HepG2 (cell line): Measurements from ENCODE around the gene SLC9A8.

Source experiments
- ARID3A ChIP-seq: IDR thresholded peaks from 2 replicates; pipeline ENCODE4 v1.6.1; 2012; ENCODE audit warnings: low read depth, low read length, improper control_type of control experiment
- BRD4 ChIP-seq: sonication (generic); formaldehyde crosslinking; IDR thresholded peaks from 2 replicates; pipeline ENCODE4 v1.4.0; 2020; ENCODE audit warnings: missing genetic modification reagents
- CTCF ChIP-seq: sonication (generic); formaldehyde crosslinking; IDR thresholded peaks from 2 replicates; pipeline ENCODE4 v1.5.0; 2020; ENCODE audit warnings: mild to moderate bottlenecking, missing genetic modification reagents, moderate library complexity
- EZH2 ChIP-seq: conservative IDR thresholded peaks from 2 replicates; pipeline ENCODE4 v1.6.1; 2012; ENCODE audit warnings: mild to moderate bottlenecking, low read depth, low read length, moderate library complexity
- FOXP4 ChIP-seq: sonication (generic); formaldehyde crosslinking; IDR thresholded peaks from 2 replicates; pipeline ENCODE4 v1.4.0; 2020; ENCODE audit warnings: missing genetic modification reagents
- PBX3 ChIP-seq: sonication (generic); formaldehyde crosslinking; IDR thresholded peaks from 2 replicates; pipeline ENCODE4 v1.8.1; 2023; ENCODE audit warnings: missing genetic modification reagents, inconsistent platforms, borderline replicate concordance
- PTBP1 ChIP-seq: fragments of 200-400 bp; formaldehyde crosslinking; IDR thresholded peaks from 2 replicates; pipeline ENCODE4 v1.6.1; 2018; ENCODE audit warnings: low read length, low read depth; ENCODE audit not compliant: poor library complexity, severe bottlenecking
- REST ChIP-seq, 2 experiments: IDR thresholded peaks; 2 replicates each; pipeline ENCODE4 v1.6.1; 2011 to 2012; ENCODE audit warnings: low read length in 2 of 2, borderline replicate concordance in 1 of 2, low read depth in 1 of 2, mild to moderate bottlenecking in 1 of 2, moderate library complexity in 1 of 2
- RFX5 ChIP-seq: IDR thresholded peaks from 2 replicates; pipeline ENCODE4 v1.6.1; 2011; ENCODE audit warnings: low read depth, low read length, improper control_type of control experiment
- SP4 ChIP-seq: sonication (generic); formaldehyde crosslinking; IDR thresholded peaks from 2 replicates; pipeline ENCODE4 v1.8.1; 2023; ENCODE audit warnings: mild to moderate bottlenecking, missing genetic modification reagents
- ZBTB14 ChIP-seq: sonication (generic); formaldehyde crosslinking; IDR thresholded peaks from 2 replicates; pipeline ENCODE4 v1.4.0; 2020; ENCODE audit warnings: missing genetic modification reagents
- ZBTB21 ChIP-seq: sonication (generic); formaldehyde crosslinking; IDR thresholded peaks from 2 replicates; pipeline ENCODE4 v1.4.0; 2020; ENCODE audit warnings: missing genetic modification reagents
- ZNF598 ChIP-seq: sonication (generic); formaldehyde crosslinking; IDR thresholded peaks from 2 replicates; pipeline ENCODE4 v1.5.1; 2020; ENCODE audit warnings: mild to moderate bottlenecking, missing genetic modification reagents, borderline replicate concordance
- ZZZ3 ChIP-seq: sonication (generic); formaldehyde crosslinking; IDR thresholded peaks from 2 replicates; pipeline ENCODE4 v1.4.0; 2020; ENCODE audit warnings: missing genetic modification reagents, mild to moderate bottlenecking, borderline replicate concordance

- no peak for TF ChIP-seq ZBTB21 (CRISPR knock-in tag)
- TF ChIP-seq ZZZ3 (CRISPR knock-in tag) = no peak
- no peak for TF ChIP-seq PBX3 (CRISPR knock-in tag)
- TF ChIP-seq BRD4 (CRISPR knock-in tag) = no peak
- TF ChIP-seq RFX5 = no peak
- TF ChIP-seq ZNF598 (CRISPR knock-in tag) = no peak
- no peak for TF ChIP-seq ZBTB14 (CRISPR knock-in tag)
- TF ChIP-seq SP4 (CRISPR knock-in tag) = no peak
- no peak for TF ChIP-seq ARID3A
- TF ChIP-seq EZH2 = no peak
- TF ChIP-seq REST (IDR thresholded peaks at IDR 0.05; ENCODE audit: borderline replicate concordance in 1 of 2, low read depth in 1 of 2, low read length in 2 of 2) = no peak
- no peak for TF ChIP-seq CTCF (CRISPR knock-in tag)
- TF ChIP-seq FOXP4 (CRISPR knock-in tag) = no peak
- TF ChIP-seq PTBP1 = no peak
Observed at GRCh38 chr20:49906615-49907154, 94.1 kb downstream of the SLC9A8 start.
